ENCODE data around the gene MOB3B.

DNA sequence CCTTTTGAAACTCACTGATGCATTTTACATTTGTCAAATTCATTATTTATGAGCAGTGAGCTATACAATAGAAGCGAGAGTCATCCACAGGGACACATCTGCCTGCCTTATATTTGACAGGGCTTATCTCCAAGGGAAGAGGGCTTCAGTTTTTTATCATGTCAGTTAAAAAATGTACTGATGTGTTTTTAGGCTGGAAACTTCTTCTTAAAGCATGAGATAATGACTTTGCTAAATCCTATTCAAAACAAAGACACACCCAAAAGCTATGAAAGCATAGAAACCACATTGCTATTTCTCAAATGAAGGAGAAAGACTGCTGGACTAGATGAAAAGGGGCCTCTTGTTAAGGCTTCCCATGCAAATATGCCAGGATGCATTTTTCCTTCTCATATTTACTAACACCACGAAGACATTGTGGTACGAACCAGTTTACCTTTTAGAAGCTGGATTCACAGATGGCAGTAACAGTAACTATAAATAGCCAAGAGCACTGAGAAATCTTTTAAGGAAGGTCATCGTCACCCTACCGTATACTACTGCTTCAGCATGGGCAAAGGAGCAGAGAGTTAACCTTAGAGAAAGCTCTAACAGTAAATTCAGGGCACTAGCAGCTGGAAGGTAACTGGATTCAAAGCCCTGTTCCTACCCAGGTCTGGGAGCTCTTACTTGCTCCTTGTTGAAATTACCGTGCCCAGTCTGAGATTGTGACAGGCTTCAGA, 91.8 kb downstream of the MOB3B start:
- TF ChIP-seq, protein P1, sequence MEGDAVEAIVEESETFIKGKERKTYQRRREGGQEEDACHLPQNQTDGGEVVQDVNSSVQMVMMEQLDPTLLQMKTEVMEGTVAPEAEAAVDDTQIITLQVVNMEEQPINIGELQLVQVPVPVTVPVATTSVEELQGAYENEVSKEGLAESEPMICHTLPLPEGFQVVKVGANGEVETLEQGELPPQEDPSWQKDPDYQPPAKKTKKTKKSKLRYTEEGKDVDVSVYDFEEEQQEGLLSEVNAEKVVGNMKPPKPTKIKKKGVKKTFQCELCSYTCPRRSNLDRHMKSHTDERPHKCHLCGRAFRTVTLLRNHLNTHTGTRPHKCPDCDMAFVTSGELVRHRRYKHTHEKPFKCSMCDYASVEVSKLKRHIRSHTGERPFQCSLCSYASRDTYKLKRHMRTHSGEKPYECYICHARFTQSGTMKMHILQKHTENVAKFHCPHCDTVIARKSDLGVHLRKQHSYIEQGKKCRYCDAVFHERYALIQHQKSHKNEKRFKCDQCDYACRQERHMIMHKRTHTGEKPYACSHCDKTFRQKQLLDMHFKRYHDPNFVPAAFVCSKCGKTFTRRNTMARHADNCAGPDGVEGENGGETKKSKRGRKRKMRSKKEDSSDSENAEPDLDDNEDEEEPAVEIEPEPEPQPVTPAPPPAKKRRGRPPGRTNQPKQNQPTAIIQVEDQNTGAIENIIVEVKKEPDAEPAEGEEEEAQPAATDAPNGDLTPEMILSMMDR (IDR thresholded peaks at IDR 0.05; ENCODE audit: low read depth, low read length, poor library complexity, severe bottlenecking) = no peak
- no peak for TF ChIP-seq EZH2phosphoT487 (IDR thresholded peaks at IDR 0.05; ENCODE audit: borderline replicate concordance, low read length)
